Keratinocyte (primary cell): ENCODE measurements around the gene DCAF8L2. TPM values are rescaled to one million over a fixed set of nuclear protein-coding genes. Genes with fewer than 3 reads are reported as not detected.

Experiments
- DNase-seq: peaks from one replicate; pipeline ENCODE4 v3.0.0-alpha.2; 2011; ENCODE audit warnings: low read depth, missing footprints, low spot score
- FAIRE-seq: peaks from 2 replicates; lab custom pipeline; 2011; peaks lifted over from hg19 to GRCh38; lab: Jason Lieb, UNC
- H2AFZ ChIP-seq: 2 replicates; pipeline ENCODE4 v1.6.0; 2012; ENCODE audit warnings: low read length, control low read depth, inconsistent platforms; ENCODE audit not compliant: control insufficient read depth
- H3K27ac ChIP-seq: 2 replicates; pipeline ENCODE4 v1.5.1; 2011; ENCODE audit warnings: low read length; ENCODE audit not compliant: control insufficient read depth, insufficient read depth
- H3K27me3 ChIP-seq: 3 replicates; pipeline ENCODE4 v1.6.0; 2011; ENCODE audit warnings: low read length; ENCODE audit not compliant: control insufficient read depth, insufficient read depth; ENCODE audit errors: extremely low read depth
- H3K36me3 ChIP-seq, 2 experiments: 2 replicates in 1 of 2; 3 replicates in 1 of 2; pipeline ENCODE4 v1.5.1; 2011; ENCODE audit warnings: low read length in 2 of 2, mild to moderate bottlenecking in 1 of 2; ENCODE audit not compliant: control insufficient read depth in 2 of 2, insufficient read depth in 2 of 2; ENCODE audit errors: extremely low read depth in 1 of 2
- H3K4me1 ChIP-seq: 3 replicates; pipeline ENCODE4 v1.5.1; 2011; ENCODE audit warnings: low read length; ENCODE audit not compliant: control insufficient read depth, insufficient read depth; ENCODE audit errors: extremely low read depth
- H3K4me2 ChIP-seq: 3 replicates; pipeline ENCODE4 v1.6.0; 2011; ENCODE audit warnings: low read depth, low read length; ENCODE audit not compliant: control insufficient read depth, insufficient read depth; ENCODE audit errors: extremely low read depth
- H3K4me3 ChIP-seq, 3 experiments: fragments of 200-600 bp in 1 of 3; sonication (generic) in 1 of 3; 2 replicates in 2 of 3; 3 replicates in 1 of 3; pipeline ENCODE4 v1.5.1; 2011 to 2016; ENCODE audit warnings: low read length in 3 of 3, mild to moderate bottlenecking in 3 of 3, control low read depth in 2 of 3, inconsistent platforms in 1 of 3, low read depth in 1 of 3, mixed read lengths in 1 of 3, mixed run types in 1 of 3, moderate library complexity in 1 of 3; ENCODE audit not compliant: control insufficient read depth in 2 of 3, insufficient read depth in 2 of 3; ENCODE audit errors: extremely low read depth in 1 of 3
- H3K79me2 ChIP-seq: 2 replicates; pipeline ENCODE4 v1.6.0; 2012; ENCODE audit warnings: low read length; ENCODE audit not compliant: control insufficient read depth, insufficient read depth
- H3K9ac ChIP-seq: 3 replicates; pipeline ENCODE4 v1.6.0; 2011; ENCODE audit warnings: low read length; ENCODE audit not compliant: control insufficient read depth, insufficient read depth; ENCODE audit errors: extremely low read depth
- H3K9me1 ChIP-seq: 3 replicates; pipeline ENCODE4 v1.6.0; 2011; ENCODE audit warnings: low read length; ENCODE audit not compliant: control insufficient read depth, insufficient read depth; ENCODE audit errors: extremely low read depth
- H3K9me3 ChIP-seq: 2 replicates; pipeline ENCODE4 v1.5.1; 2012; ENCODE audit warnings: low read depth, low read length; ENCODE audit not compliant: control insufficient read depth
- H4K20me1 ChIP-seq: 3 replicates; pipeline ENCODE4 v1.6.0; 2011; ENCODE audit warnings: low read length; ENCODE audit not compliant: control insufficient read depth, insufficient read depth; ENCODE audit errors: extremely low read depth
- CTCF ChIP-seq, 3 experiments: IDR thresholded peaks in 1 of 3; conservative IDR thresholded peaks in 1 of 3; optimal IDR thresholded peaks in 1 of 3; 2 replicates in 2 of 3; 3 replicates in 1 of 3; pipeline versions ENCODE3 to v1.5.1; 2011; ENCODE audit warnings: low read length in 3 of 3, mild to moderate bottlenecking in 3 of 3, moderate library complexity in 2 of 3, control low read depth in 1 of 3, inconsistent platforms in 1 of 3; ENCODE audit not compliant: insufficient read depth in 2 of 3; ENCODE audit errors: extremely low read depth in 1 of 3
- EZH2 ChIP-seq: IDR thresholded peaks from one replicate; pipeline ENCODE4 v1.6.1; 2012; ENCODE audit warnings: inconsistent platforms, mild to moderate bottlenecking, low read length, moderate library complexity
- dilution Hi-C: fragments of 300-500 bp; cut with MboI; formaldehyde crosslinking; loops from one replicate; pipeline ENCODE4 v1.7.0; 2020; ENCODE audit warnings: low sequenced_read_pairs; ENCODE audit not compliant: extremely low pct_ligation_motif_present
- polyA plus RNA-seq, 5 experiments: library from polyadenylated mRNA; depleted of rRNA in 3 of 5; stranded (reverse) in 3 of 5; stranded (forward) in 1 of 5; unstranded in 1 of 5; fragments of >200 nt; gene quantifications; 1 replicate in 1 of 5; 2 replicates in 3 of 5; 3 replicates in 1 of 5; pipeline versions ENCODE4 v1.2.1 to v1.2.3, GENCODE V29; 2011 to 2012; ENCODE audit warnings: missing spikeins in 2 of 5, low read depth in 1 of 5, low replicate concordance in 1 of 5

The DCAF8L2 gene
- polyA plus RNA-seq, 1 donor (not counting 4 experiments of a cell fraction or from before 2014, with no cell fraction given), result not detected

DNA sequence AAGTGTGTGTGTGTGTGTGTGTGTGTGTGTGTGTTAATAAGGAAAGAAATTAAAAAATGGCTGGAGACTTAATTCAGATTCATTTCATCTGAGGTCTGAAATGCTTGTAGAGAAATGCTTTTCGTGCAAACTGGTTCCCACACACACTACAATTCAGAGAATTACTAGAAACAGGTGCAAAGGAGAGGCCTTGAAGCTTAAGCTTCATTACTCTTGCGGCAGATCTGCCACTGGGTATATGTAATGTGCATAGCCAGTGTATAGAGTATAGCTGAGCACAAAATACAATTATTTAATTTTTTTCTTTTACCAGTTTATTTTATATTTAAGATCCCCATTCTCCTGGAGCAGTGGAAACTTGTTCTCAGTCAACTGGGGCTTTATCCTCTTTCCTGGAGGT, 185.8 kb downstream of the DCAF8L2 start:
- Histone ChIP-seq H3K4me2 (no peak overlapping the region), H3K9ac (no peak overlapping the region), H3K4me3 (no peak overlapping the region), H2AFZ (no peak overlapping the region), H3K27me3 (no peaks in the 10 kb centered on the region), H3K9me3 (no peaks in the 10 kb centered on the region), H3K36me3 (no peaks in the 10 kb centered on the region), H3K9me1 (no peaks in the 10 kb centered on the region), H3K79me2 (no peaks in the 10 kb centered on the region), H3K27ac (no peak overlapping the region), H4K20me1 (no peaks in the 10 kb centered on the region), H3K4me1 (no peaks in the 10 kb centered on the region)
- DNase-seq (no peak), FAIRE-seq (no peak)
- dilution Hi-C loops, result no loop called here
- no peak for TF ChIP-seq CTCF (optimal IDR thresholded peaks at IDR 0.05 in 1 of 3, IDR thresholded peaks at IDR 0.05 in 1 of 3, conservative IDR thresholded peaks at IDR 0.05 in 1 of 3; ENCODE audit: extremely low read depth in 1 of 3, insufficient read depth in 2 of 3, low read length in 3 of 3)

DNA sequence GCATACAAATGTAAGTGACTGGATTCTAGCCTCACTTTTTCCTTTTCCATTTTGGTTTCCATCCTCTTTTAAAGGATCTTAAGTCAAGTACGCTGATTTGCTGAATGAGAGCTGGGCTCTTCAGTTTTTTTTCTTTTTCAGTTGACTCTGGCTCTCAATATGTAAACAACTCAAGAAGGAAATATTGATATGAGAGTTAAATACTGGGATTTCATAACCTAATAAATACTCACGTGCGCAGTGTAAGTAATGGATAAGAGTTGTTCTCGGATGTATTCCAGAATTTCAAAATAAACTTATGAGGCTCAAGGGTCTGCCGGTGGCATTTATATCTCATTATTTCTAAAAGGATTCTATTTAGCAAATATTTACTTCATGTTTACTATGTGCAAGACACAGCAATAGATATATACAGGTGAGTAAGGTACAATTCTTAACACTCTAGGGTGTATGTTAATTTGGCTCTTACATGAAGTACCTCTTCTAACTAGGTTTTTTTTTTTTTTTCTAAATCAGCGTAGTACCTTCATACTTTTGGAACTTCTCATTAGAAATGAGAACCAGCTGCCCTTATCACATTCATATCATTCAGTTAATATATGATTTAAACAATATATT, 206.6 kb downstream of the DCAF8L2 start:
- dilution Hi-C loops, result no loop called here
- FAIRE-seq, result no peak

More for the DNA sequence above, 206.6 kb downstream of the DCAF8L2 start:
- no peaks in the 10 kb centered on the region for H3K27me3 ChIP-seq
- H3K9me3 ChIP-seq, result no peaks in the 10 kb centered on the region
- no peaks in the 10 kb centered on the region for H3K4me1 ChIP-seq
- no peak for DNase-seq
- no peak overlapping the region for H3K9ac ChIP-seq
- H3K4me2 ChIP-seq, result no peak overlapping the region
- no peaks in the 10 kb centered on the region for H3K36me3 ChIP-seq
- H3K9me1 ChIP-seq, result no peaks in the 10 kb centered on the region
- no peaks in the 10 kb centered on the region for H4K20me1 ChIP-seq
- no peak overlapping the region for H2AFZ ChIP-seq
- TF ChIP-seq EZH2 (no peak), CTCF (optimal IDR thresholded peaks at IDR 0.05 in 1 of 3, IDR thresholded peaks at IDR 0.05 in 1 of 3, conservative IDR thresholded peaks at IDR 0.05 in 1 of 3; ENCODE audit: extremely low read depth in 1 of 3, insufficient read depth in 2 of 3, low read length in 3 of 3) (no peak)
- H3K79me2 ChIP-seq, result no peaks in the 10 kb centered on the region
- H3K4me3 ChIP-seq, result no peak overlapping the region
- H3K27ac ChIP-seq, result no peak overlapping the region
